D721Med (cell line): ENCODE measurements around the gene ROBO1.

ENCODE experiments used
- DNase-seq: peaks from one replicate; pipeline ENCODE4 v3.0.0; 2011; ENCODE audit warnings: low spot score; ENCODE audit not compliant: insufficient read length
- FAIRE-seq: peaks from 2 replicates; lab custom pipeline; 2011; peaks lifted over from hg19 to GRCh38; lab: Jason Lieb, UNC
- TF ChIP-seq, protein P1 (sequence below): IDR thresholded peaks from 2 replicates; pipeline ENCODE4 v1.5.1; 2012; ENCODE audit warnings: mild to moderate bottlenecking, control low read depth; ENCODE audit not compliant: insufficient read depth; ENCODE audit errors: missing control alignments

The ROBO1 gene

DNA sequence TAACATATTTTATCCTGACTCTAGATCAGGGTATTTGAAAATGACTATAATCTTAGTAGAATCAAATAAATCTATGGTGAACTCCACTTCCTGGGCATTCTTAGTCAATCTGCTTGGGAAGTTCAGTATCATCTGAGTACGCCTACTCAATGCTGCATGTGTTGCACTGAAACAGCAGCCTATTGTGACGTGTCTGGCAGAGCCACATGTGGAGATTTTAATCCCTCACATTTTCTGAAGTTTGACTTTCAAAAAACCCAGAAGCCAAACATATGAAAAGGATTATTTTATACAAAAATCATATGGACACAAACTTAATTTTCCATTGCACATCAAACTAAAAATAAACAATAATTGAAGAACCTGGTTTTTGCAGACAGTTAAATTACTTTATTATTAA, 798.3 kb downstream of the ROBO1 start:
- DNase-seq (no peak), FAIRE-seq (peak; percentile 64)
- TF ChIP-seq, protein P1, sequence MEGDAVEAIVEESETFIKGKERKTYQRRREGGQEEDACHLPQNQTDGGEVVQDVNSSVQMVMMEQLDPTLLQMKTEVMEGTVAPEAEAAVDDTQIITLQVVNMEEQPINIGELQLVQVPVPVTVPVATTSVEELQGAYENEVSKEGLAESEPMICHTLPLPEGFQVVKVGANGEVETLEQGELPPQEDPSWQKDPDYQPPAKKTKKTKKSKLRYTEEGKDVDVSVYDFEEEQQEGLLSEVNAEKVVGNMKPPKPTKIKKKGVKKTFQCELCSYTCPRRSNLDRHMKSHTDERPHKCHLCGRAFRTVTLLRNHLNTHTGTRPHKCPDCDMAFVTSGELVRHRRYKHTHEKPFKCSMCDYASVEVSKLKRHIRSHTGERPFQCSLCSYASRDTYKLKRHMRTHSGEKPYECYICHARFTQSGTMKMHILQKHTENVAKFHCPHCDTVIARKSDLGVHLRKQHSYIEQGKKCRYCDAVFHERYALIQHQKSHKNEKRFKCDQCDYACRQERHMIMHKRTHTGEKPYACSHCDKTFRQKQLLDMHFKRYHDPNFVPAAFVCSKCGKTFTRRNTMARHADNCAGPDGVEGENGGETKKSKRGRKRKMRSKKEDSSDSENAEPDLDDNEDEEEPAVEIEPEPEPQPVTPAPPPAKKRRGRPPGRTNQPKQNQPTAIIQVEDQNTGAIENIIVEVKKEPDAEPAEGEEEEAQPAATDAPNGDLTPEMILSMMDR = no peak

DNA sequence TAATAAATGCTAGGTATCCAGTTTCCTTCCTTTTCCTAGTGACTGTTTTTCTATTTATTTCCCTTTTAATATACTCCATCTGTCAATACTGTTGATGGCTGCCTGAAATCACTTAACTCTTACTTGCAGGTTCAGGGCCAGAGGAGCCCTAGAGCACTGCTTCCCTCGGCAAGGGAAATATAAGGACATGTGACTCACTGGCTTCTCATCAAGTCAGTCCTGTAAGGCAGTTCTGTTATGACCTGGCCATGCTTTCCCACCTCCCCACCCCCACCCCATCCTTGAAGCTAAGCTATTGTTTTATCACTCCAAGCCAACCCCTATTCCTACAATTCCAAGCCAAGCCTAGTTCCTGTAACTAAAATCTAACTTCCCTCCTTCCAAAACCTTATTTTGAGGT, 800.7 kb downstream of the ROBO1 start:
- DNase-seq (no peak), FAIRE-seq (no peak)
- TF ChIP-seq, protein P1 = no peak

DNA sequence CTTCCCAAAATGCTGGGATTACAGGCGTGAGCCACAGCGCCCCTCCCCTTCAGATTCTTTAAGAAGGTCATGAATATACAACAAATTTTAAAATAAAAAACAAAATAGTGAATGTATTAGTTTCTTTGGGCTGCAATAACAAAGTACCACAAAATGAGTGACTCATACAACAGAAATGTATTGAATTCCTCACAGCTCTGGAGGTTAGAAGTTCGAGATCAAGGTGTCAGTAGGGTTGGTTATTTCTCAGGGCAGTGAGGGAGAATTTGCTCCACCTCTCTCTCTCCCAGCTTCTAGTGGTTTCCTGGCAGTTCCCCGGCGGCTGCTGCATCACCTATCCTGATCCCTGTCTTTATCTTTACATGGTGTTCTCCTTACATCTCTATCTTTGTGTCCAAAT, 804.0 kb downstream of the ROBO1 start:
- no peak for FAIRE-seq
- TF ChIP-seq, protein P1 = no peak
- no peak for DNase-seq

DNA sequence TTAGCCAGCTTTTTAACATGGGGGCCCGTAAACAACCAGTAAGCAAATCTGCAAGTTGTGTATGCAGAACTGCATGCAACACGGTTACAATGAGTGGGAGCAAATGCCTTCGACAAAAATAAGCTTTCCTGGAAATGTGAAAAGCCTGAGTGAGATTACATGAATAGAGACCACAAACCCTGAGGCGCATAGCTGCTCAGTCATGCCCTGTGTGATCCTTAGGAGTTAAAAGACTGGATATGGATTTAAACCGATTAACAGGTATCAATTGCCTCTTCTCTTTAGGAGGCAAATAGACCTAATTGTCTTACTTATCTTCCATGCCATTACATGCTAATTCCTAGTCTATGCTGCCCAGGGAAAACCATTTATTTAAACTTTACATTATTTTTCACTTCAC, 810.3 kb downstream of the ROBO1 start:
- FAIRE-seq (peak; percentile 96), DNase-seq (no peak)
- TF ChIP-seq, protein P1 = no peak

DNA sequence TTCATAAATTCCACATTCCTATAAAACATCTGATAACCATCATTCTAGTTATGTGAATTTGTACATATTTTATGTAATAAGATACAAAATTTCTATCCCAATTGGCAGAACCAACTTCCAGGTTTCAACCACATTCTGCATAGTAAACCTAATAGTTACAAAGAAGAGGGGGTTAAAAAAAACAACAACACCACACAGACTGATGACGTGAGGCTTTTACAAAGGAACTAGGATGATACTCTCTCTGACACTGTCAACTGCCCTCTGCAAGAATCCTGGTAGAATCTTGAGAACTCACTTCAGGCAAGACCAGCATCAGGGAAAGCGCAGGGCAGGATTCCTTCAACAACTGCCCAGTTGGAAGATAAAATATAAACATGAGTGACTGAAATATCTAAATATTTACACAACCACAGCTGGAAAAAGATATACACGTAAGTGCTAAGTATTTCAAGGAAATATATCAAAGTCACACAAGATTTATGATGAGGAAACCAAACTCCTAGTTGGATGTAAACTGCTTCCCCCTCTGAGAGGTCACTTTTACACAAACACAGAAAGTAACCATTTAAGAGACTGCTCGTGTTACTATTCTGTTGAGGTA, 816.4 kb downstream of the ROBO1 start:
- TF ChIP-seq, protein P1 = no peak
- no peak for FAIRE-seq
- DNase-seq = no peak

DNA sequence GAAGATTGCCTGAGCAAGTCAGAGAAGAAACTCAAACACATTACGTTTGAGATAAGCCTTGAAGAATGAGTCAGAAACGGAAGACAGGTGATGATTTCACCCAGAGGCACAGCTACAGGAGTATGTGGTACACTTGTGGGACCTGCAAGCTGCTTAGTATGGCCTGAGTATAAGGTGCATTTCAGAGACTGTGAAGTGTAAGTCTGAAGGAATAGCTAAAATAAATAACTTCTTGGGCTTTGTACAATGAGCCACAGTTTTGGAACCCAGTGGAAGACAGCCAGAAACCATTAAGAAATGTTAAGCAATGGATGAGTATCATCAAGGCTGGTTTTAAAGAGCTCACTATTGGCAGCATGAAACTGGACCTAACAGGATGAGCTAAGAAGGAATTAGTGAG, 826.2 kb downstream of the ROBO1 start:
- TF ChIP-seq, protein P1 = no peak
- FAIRE-seq = no peak
- no peak for DNase-seq

DNA sequence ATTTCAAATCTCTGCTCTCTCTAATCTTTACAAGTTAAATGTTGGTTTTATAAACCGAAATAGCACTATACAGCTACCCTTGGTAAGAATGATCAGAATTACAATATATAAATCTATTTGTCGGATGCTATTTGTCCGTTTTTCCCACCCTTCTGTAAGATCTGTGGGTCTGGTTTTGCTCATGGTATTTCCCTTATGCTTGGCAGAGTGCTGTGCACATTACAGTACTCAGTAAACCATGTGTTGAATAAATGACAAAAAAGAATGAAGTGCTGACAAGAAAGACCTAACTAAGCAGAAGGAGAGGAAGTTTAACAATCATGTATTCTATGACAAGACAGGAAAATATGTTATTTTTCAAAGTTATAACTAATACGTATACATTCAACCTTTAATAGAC, 827.2 kb downstream of the ROBO1 start:
- FAIRE-seq (peak; percentile 61), DNase-seq (no peak)
- TF ChIP-seq, protein P1 = no peak
